AG09319 (cell line): ENCODE measurements around the gene GRIA4.

Experiments
- DNase-seq: peaks from one replicate; pipeline ENCODE4 v3.0.0-alpha.2; 2010; ENCODE audit warnings: low read depth; ENCODE audit errors: extremely low read depth
- CTCF ChIP-seq: IDR thresholded peaks from 2 replicates; pipeline ENCODE4 v1.5.1; 2011; ENCODE audit warnings: low read depth, mild to moderate bottlenecking, inconsistent platforms, low read length, moderate library complexity

Gene GRIA4

GRCh38 chr11:105713696-105714095 lies 103.8 kb downstream of the GRIA4 start:
- no peak for TF ChIP-seq CTCF

GRCh38 chr11:105718641-105719040 lies 108.8 kb downstream of the GRIA4 start:
- no peak for TF ChIP-seq CTCF
- DNase-seq = no peak

More at GRCh38 chr11:105713696-105714095, 103.8 kb downstream of the GRIA4 start:
- DNase-seq = no peak

GRCh38 chr11:105719073-105719822 lies 109.4 kb downstream of the GRIA4 start:
- peak; percentile 11 for DNase-seq
- TF ChIP-seq CTCF = no peak

- no peak for DNase-seq
- TF ChIP-seq CTCF = no peak
These were observed 110.2 kb downstream of the GRIA4 start for GRCh38 chr11:105720096-105720495.

- no peak for TF ChIP-seq CTCF
- no peak for DNase-seq
These were observed 113.4 kb downstream of the GRIA4 start for GRCh38 chr11:105723269-105723668.

- no peak for DNase-seq
- TF ChIP-seq CTCF = no peak
These were observed 122.7 kb downstream of the GRIA4 start for GRCh38 chr11:105732611-105733010.

- no peak for TF ChIP-seq CTCF
These were observed 124.6 kb downstream of the GRIA4 start for GRCh38 chr11:105734426-105734825.

More at GRCh38 chr11:105734426-105734825, 124.6 kb downstream of the GRIA4 start:
- DNase-seq = no peak
